CD4-positive, alpha-beta T cell treated with Interleukin-10 for 1 hour (primary cell): ENCODE data around the gene STKLD1.
"Not testable (repeated sequence)": the region's sequence is repeated elsewhere in the genome, so short reads cannot be mapped to it uniquely, and the experiment has no call there.

Experiments used
- DNase-seq: peaks from one replicate; pipeline ENCODE4 v3.0.0-alpha.2; 2020

STKLD1 gene

DNA sequence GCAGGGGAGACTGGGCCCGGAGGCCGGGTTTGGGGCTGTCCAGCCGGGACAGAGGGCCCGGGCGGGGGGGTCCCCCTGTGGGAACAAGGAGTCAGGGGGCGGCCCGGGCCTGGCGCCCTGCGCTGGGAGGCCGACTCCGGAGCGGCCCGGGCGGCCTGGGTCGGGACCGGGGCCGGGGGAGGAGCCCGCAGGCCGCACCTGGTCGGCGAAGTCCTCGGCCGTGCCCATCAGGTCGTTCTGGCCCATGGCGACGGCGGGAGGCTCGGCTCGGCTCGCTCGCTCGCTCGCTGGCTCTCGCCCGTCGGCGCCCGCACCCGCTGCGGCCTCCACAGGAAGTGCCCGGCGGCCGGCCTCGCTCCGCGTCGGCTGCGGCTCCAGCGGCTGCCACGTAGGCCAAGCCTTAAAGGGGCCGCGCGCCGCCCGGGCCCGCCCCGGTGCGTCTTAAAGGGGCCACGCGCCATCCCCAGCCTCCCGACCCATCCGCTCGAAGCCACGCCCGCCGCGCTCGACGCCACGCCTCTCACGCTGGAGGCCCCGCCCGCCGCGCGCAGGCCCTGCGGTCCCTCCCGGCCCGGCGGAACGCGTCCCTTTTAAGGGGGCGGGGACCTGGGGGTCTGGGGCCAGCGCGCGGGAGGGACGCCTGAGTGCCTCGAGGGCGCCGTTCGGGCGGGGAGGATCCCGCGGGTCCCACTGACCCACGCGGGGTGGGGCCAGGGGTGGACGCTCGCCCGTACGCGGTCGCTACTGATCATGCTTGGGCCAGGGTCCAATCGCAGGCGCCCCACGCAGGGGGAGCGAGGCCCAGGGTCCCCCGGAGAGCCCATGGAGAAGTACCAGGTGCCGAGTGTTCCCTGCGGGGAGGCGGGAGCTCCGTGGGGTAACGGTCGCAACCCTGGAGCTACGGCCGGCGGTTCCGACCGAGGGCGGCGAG is at the start of gene STKLD1, which contains the start of gene SURF4:
STKLD1 (plus strand) TSS at position 643 of the 931 bp plus-strand sequence; CDS start at position 751, 108 bp downstream.
SURF4 (minus strand) TSS at position 337 of the 931 bp plus-strand sequence; CDS start at position 246, 91 bp downstream.
- DNase-seq: peak; percentile 95

DNA sequence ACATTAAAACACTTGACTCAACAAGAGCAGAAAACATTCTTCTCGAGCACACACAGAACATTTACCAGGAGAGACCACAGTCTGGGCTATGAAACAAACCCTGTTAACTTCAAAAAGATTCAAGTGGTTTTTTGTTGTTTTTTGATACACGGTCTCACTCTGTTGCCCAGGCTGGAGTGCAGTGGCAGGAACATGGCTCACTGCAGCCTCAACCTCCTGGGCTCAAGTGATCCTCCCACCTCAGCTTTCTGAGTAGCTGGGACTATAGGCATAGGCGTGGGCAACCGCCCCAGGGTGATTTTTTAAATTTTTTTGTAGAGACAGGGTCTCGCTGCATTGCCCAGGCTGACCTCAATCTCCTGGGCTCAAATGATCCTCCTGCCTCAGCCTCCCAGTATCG is 49.1 kb upstream of the STKLD1 start:
- not testable (repeated sequence) for DNase-seq

DNA sequence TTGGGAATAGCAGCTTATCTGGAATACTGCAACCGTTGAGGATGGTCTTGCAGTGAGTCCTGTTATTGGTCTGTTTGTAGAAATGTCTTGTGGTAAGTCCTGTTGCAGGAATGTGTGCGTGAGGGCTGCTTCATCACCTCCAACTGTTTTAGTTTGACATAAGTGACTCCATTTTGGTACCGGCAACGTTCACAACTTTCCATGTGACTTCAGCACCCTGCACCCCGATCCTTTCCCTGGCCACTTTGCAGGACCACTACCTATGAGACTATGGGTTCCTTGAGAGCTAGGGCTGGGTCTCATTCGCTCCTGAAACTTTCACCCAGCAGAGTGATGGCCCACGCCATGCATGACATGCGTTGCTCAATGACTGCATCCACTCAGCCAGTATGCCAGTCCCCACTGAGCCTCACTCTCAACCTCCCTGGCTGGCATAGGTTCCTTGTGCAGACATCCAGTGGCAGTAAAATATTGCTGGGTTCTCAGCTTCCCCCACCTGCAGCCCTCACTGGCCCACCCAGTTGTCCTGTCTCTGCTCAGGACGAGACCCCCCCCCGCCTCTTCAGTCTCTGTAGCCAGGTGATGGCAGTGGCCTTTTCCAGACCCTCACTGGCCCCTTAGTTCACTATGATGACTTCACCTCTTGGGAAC is 48.2 kb upstream of the STKLD1 start:
- DNase-seq: no peak

DNA sequence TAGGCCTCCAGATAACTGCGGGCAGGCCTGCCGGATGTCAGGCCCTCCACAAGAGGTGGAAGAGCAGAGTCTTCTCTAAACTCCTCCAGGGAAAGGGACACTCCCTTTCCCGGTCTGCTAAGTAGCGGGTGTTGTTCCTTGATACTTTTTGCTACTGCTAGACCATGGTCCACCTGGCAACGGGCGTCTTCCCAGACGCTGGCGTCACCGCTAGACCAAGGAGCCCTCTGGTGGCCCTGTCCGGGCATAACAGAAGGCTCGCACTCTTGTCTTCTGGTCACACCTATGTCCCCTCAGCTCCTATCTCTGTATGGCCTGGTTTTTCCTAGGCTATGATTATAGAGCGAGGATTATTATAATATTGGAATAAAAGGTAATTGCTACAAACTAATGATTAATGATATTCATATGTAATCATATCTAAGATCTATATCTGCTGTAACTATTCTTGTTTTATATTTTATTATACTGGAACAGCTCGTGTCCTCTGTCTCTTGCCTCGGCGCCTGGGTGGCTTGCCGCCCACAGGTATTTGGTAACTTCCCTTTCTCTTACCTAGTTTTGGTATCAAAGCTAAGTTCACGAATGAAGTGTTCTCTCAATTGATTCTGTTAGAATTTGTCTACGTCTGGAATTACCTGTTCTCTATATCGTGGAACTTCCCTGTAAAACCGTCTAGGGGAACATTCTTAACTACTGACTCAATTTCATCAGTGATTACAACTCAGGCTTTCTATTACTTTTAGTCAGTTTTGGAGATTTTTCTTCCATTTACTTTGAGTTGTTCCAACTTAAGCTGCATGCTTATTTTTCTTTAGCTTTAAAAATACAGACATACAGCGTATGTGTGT is 46.6 kb upstream of the STKLD1 start:
- not testable (repeated sequence) for DNase-seq

DNA sequence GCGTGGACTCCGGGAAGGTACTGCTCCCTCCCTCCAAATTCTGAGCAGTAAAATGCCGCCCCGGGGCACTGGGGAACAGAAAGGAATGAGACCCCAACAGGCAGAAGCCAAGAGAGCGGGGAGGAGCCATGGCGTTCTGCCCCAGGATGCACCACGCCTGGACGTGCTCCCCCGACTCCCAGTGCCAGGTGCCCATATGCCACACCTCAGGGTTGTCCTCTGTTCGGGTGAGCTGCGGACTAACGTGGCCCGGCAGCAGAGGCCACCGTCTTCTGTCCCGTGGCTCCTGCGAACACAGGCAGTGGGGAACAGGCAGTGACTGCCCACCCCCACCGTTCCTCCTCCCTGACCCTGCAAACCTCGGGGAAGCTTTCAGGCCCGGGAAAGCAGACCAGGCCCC is 44.9 kb upstream of the STKLD1 start:
- DNase-seq: no peak

DNA sequence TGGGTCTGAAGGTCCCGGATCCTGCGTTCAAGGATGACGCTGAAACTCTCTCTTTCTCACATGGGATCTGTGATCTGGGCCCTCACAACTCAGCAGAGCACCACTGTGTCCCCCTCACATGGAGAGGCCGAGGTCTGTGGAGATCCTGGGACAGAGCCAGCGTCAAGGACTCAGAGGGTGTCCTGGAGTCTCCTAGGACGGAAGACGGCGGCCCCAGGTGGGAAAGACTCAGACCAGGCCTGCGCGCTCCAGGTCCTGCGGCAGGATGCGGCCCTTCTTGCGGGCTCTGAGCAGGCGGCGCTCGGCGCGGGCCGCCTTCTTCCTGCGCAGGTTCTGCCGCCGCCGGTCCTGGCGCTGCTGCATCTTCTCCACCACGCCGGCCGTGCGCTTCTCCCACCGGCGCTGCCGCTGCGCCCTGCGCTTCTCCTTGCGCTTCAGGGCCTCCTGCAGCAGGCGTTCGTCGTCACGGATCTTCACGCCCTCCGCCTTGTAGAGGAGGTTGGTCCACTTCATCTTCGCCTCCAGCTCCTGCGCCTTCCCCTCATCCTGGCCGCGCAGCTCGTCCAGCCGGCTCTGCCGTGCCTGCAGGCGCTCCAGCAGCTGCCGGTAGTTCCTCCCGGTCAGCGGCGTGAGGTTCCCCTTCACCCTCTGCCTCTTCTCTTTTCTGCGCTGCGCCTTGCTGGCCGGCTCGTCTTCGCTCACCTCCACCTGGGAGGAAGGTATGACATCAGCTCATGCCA is 44.4 kb upstream of the STKLD1 start:
- DNase-seq: no peak

DNA sequence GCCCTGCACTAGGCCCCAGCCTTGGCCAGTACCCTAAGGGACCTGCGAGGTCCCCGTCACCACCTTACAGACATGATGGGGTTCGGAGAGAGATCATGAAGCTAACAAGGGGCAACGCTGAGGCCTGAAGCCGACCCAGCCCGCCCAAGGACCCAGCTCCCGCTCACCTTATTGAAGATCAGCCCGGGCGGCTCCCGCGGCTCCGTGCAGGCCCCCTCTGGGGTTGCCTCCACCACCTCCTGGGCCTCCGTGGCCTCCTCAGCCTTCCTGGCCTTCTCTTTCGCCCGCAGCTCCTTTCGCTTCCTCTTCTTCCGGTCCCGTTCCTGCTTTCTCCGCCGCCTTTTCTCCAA is 43.8 kb upstream of the STKLD1 start:
- no peak for DNase-seq

DNA sequence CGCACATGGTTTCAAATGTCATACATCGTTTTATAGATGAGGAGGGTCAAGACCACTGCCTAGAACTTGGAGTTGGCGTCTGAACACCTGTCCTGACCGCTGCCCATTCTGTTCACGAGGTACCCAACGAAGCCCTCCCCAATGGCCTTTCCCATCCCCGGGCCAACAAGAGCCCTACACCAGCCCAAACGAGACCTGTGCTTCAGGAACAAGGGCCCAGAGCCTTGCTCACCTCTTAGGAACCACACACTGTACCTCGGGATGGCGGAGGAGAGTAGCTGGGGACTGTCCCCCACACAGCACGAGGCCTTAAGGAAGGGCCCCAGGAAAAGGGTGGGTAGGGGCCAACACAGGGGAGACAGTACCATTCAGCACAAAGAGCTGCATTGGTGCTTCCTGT is 43.2 kb upstream of the STKLD1 start:
- DNase-seq: no peak

DNA sequence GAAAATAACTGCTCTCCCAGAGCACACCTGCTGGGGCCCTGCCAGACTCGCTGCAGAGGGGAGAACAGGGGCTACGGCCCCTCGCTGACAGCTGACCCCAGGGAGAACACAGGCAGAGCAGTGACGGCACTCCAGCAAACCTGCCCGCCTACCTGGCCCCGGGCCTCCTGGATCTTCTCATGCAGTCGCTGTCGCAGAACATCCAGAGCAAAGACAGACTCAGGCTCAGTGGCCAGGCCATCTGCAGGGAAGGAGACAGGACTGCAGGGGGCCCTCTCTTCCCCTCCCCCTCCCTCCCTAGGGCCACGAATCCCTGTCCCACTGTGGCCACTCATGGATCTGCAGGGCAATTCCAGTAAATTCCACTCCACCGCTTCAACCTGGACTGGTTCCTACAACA is 42.6 kb upstream of the STKLD1 start:
- DNase-seq: no peak

DNA sequence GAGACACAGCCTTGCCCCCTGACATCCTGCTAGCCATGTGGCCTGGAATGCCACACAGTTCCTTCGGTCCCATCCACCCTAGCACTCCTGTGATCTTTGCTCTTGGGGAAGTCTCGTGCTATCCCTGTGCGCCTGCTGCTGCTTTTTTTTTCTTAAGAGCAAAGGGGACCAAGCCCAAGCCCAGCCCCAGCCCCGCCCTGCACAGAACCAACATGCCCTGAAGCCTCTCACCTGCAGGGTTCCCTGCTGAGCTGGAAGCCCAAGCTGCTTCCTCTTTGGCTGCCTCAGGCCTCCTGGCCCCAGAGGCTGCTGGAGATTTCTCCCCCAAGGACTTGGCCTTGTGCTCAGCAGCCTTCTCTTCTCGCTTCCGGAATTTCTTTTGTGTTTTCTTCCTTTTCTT is 42.0 kb upstream of the STKLD1 start:
- DNase-seq: no peak

DNA sequence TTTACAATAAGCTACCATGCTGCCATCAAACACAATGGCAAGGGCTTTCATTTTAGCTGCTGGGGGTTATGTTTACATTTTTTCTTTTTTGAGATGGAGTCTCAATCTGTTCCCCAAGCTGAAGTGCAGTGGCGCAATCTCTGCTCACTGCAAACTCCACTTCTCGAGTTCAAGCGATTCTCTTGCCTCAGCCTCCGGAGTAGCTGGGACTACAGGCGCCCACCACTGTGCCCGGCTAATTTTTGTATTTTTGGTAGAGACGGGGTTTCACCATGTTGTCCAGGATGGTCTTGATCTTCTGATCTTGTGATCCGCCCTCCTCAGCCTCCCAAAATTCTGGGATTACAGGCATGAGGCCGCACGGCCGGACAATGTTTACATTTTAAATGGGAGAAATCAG is 41.3 kb upstream of the STKLD1 start:
- DNase-seq: not testable (repeated sequence)

DNA sequence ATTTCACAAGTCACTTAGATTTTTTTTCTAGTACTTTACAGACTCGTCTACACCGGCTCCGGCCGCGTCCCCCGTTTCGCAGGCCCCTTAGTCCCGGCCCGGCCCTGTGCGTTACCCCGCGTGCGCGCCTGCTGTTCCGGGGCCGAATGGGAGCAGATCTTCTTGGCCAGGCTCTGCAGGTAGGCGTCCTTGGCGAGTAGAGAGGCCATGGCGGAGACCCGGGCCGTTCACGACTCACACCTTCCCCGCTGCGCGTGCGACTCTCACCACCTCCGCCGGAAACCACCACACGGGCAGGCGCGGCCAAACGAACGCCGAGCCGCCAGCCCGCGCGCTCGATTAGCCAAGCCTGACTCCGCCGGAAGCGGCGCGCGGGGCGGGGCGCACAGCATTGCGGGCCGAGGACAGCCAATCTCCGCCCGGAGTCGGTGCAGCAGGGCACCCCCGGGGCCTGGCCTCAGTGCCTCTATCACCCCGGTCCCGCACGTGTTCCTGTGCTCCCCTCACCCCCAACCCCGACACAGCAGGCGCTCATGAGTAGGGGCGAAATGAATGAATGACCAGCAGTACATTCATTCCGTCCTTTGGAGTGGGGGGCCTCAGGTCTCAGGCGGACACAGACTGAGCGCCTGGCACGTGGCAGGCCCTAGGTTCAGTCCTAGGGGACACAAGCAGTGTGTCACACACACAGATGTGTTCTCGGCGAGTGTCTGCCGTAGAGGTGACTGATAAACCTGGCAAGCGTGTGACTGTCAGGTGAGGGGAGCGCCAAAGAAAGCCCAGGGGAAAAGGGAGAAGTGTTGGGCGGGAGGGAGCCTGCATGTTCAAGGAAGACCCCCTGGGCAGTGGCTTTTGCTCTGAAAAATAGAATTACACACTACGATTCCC is 40.0 kb upstream of the STKLD1 start, which contains the start of gene SURF6:
SURF6 (minus strand) TSS at position 265 of the 888 bp plus-strand sequence; CDS start at position 209, 56 bp downstream.
- peak; percentile 94 for DNase-seq

DNA sequence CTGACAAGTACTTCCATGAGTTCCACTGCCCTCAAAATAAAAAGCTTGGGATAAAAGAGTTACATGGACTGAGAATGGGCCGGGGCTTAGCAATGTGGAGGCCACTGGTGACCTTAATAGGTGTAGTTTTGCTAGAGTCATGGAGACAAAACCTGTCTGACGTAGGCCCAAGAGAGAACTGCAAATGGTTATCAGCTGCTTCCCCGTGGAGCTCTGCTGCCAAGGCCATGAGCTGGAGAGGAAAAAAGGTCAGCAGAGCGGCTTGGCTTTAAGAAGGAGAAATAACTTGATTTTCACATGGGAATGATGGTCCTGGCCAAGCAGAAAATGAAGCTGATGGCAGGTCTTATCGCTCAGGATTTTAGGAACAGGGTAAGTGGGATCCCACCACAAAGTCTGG is 36.5 kb upstream of the STKLD1 start:
- no peak for DNase-seq

DNA sequence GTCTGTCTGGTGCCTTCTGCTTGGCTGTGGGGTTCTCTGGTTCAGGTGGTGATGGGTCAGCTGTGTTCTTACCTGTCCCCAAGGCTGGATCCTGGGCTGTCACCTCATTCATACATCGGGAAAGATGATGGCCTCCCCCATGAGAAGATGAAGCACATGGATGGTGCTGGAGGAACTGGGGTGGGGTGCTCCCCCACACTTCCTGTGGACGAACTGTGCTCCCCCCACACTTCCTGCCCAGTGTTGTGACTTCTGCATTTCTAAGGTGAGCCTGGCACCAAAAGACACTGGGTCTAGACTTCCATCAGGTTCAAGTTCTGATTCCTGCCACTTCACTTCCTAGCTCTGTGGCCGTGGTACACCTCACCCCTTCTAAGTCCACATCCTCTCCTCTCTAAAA is 35.9 kb upstream of the STKLD1 start:
- DNase-seq: no peak

DNA sequence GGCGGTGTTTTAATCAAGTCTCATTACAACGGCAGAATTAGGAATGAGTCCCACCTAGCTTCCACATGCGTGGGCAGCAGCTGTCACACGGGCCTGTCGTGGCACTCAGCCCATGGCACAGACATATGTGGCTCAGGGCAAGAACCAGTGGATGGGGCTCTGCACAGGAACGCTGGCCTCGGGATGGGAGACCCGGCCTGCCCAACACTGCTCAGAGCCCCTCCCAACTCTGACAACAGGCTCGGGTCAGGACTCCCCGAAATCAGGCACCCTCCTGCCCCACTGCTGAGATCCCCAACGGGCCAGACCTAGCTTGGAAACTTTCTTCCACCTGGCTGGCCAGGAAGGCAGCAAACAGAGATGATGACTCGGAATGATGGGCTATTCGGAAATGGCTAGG is 35.2 kb upstream of the STKLD1 start:
- DNase-seq: no peak

DNA sequence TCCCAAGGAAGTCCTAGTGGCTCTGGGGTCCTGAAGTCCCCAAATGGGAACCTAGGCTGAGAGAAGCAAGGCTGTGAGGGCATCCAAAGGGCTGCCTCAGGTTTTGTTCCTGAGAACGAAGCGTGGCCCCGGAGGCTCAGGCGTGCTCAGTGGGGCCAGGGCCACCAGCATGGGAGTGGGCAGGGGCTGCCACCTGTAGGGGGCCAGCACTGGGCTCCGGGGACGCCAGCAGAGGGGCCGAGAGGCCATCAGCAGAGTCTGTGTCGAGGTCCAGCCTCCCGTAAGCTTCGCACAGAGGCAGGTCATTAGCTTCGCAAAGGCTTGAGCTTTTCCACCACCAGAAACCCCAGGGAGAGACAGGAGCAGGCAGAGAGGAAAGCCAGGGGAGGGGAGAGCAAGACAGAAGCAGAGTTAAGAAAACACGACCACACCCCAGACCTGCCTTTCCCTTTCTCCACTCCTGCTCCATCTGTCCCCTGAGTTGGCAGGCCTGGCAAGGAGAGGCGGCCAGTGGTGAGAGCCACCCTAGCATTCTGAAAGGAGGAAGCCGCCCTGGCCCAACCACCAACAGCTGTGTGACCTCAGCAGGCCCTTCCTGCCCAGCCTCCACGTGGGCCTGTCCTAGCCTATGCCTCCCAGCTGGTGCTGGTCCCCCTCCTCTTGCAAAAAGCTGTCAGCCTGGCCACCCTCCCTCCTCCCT is 34.6 kb upstream of the STKLD1 start:
- no peak for DNase-seq

DNA sequence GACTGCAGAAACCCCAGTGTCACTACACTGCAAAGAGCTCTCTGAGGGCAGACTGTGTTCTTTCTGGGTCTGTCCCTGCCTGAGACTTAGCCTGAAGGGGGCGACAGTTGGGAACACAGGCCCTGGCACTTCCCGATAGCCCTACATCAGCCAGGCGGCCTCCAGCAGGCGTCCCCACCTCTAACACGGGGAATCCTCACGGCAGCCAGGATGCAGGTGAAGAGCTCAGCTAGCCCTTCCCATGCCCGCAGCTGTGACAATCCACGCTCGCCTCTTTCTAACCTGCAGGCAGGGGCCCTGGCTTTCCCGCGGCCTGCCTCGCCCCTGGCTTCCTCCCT is 34.1 kb upstream of the STKLD1 start:
- no peak for DNase-seq

DNA sequence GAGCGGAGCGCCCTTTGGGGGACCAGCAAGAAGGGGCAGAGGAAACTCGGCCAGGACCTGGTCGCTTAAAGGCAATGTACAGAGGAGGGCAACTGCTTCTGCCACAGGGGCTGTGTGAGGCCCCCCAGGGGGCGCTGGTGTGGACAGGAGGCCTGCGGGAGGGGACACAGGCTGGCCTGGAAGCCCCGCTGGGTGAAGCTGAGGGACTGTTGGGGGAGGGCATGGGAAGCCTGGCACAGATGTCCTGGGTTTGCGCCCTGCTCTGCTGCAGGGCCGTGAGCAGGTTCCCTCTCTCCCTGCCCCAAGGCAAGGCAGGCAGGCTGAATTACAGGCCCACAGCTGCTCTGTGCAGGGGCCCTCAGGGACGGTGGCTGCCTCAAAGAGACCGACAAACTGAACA is 33.6 kb upstream of the STKLD1 start:
- DNase-seq: no peak

DNA sequence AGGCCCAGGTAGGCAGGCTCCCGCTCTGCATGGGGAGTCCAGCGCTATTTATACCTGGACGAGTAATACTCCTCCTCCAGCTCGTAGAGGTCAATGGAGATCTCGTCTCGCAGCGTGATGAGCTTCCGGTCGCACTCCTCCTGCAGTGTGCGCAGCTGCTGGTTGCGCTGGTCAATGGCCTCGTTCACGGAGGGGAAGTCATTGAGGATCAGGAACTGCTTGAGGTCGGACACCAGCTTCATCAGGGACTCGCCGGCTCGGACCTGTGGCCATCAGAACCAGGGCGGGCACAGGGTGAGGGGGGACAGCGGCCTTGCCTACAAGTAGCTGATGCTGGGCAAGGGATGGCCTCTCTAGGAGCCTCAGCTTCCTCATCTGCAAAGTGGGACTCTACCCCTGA is 32.1 kb upstream of the STKLD1 start:
- DNase-seq: no peak

DNA sequence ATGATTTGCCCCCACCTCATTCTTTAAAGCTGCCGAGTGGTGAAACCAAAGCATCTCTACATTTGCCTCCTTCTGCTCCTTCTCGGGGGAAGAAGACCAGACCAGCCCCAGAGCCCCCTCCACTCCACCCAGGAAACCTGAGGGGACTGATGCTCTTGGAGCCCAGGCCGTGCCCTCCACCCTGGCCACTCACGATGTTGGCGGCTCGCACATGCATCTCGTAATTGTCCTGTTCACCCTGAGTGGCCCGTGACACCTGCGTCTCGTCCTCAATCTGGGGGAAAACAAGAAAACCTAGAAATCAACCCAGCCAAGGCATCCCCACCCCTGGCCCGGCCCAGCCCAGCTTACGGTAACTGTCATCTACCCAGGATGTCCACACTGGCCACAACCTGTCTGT is 31.2 kb upstream of the STKLD1 start:
- DNase-seq: no peak

DNA sequence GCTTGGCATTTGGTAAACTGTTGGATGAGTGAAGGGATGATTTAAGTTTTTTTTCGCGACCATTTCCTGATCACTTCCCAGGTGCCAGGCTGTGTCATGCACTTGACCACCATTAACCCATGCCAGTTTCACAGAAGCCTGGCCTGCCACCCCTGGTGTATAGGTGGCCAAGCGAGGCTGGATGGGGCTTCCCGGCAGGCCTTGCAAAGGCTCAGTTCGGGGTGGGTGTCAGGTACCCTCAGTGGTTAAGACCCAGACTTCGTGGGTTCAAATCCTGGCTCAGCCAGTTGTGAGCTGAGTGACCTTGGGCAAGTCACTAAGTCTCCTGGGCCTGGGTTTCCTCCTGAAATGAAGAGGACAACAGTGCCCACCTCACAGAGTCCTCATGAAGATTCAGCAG is 30.6 kb upstream of the STKLD1 start:
- no peak for DNase-seq
